ENCODE results near the gene THAP3.

The THAP3 gene

GRCh38 chr1:6624710-6625583 is at the start of gene THAP3:
THAP3 (plus strand) TSS chr1:6624868; CDS start chr1:6625219, 351 bp downstream.
- FAIRE-seq: no peak

- FAIRE-seq: no peak
Observed at GRCh38 chr1:6577831-6578525, 46.7 kb upstream of the THAP3 start.

- no peak for FAIRE-seq
Observed at GRCh38 chr1:6578624-6579373, 45.9 kb upstream of the THAP3 start.

GRCh38 chr1:6579374-6580118 is 45.1 kb upstream of the THAP3 start, which contains the start of gene ZBTB48:
ZBTB48 (plus strand) TSS chr1:6579994; CDS start chr1:6580610, 616 bp downstream.
- peak; percentile 93 for FAIRE-seq

- no peak for FAIRE-seq
Observed at GRCh38 chr1:6580119-6580592, 44.5 kb upstream of the THAP3 start.

- FAIRE-seq: no peak
Observed at GRCh38 chr1:6580593-6581409, 43.9 kb upstream of the THAP3 start.

- no peak for FAIRE-seq
Observed at GRCh38 chr1:6581561-6582305, 42.9 kb upstream of the THAP3 start.

GRCh38 chr1:6582370-6582769 is 42.3 kb upstream of the THAP3 start:
- no peak for FAIRE-seq

- no peak for FAIRE-seq
Observed at GRCh38 chr1:6584126-6585080, 40.3 kb upstream of the THAP3 start.

- FAIRE-seq: no peak
Observed at GRCh38 chr1:6585081-6585722, 39.5 kb upstream of the THAP3 start.

GRCh38 chr1:6585841-6586240 is 38.8 kb upstream of the THAP3 start:
- no peak for FAIRE-seq

- no peak for FAIRE-seq
Observed at GRCh38 chr1:6586404-6586816, 38.3 kb upstream of the THAP3 start.

- no peak for FAIRE-seq
Observed at GRCh38 chr1:6587261-6588005, 37.2 kb upstream of the THAP3 start.

- no peak for FAIRE-seq
Observed at GRCh38 chr1:6588128-6588892, 36.4 kb upstream of the THAP3 start.

- no peak for FAIRE-seq
Observed at GRCh38 chr1:6588893-6589520, 35.7 kb upstream of the THAP3 start.

GRCh38 chr1:6590046-6590445 is 34.6 kb upstream of the THAP3 start:
- FAIRE-seq: no peak

GRCh38 chr1:6591222-6591621 is 33.4 kb upstream of the THAP3 start:
- no peak for FAIRE-seq
